Measurements from ENCODE around the gene CCDC159. TPM values are rescaled to one million over a fixed set of nuclear protein-coding genes. Genes with fewer than 3 reads are reported as not detected.

Gene CCDC159
- total RNA-seq, 2 experiments from 2014 or later = 13.0 to 16.1 TPM

DNA sequence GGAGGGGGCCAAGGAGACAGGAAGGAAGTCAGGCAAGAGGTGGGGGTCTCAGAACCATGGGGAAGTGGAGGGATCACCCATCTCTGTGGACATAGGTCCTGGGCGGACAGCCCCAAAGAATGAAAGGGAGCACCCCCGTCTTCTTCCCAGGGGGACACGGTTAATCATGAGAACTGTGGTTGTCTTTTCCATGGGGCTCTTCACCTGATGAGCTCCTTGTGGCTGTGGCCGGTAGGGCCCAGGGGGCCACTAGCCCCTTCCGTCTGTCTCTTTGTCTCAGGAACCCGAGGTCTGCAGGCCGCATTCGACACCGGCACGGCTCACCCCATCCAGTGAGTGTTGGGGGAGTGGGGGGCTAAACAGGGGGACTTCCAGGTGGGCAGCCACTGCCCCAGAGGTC lies 17.6 kb downstream of the CCDC159 start:
- CTCF ChIA-PET = interaction anchor here (0.8 kb wide), 1 partner anchor 70 kb away, joined by 4 read pairs; no protein-coding TSS in a partner anchor
- Mint-ChIP-seq H3K4me1 (no peaks in the 10 kb centered on the region), H3K9me3 (ENCODE audit: low read depth) (no peaks in the 10 kb centered on the region), H3K36me3 (no peaks in the 10 kb centered on the region), H3K4me3 (no peak overlapping the region), H3K27me3 (no peaks in the 10 kb centered on the region), H3K27ac (no peak overlapping the region)
- DNase-seq = no peak
- no peak for ATAC-seq

DNA sequence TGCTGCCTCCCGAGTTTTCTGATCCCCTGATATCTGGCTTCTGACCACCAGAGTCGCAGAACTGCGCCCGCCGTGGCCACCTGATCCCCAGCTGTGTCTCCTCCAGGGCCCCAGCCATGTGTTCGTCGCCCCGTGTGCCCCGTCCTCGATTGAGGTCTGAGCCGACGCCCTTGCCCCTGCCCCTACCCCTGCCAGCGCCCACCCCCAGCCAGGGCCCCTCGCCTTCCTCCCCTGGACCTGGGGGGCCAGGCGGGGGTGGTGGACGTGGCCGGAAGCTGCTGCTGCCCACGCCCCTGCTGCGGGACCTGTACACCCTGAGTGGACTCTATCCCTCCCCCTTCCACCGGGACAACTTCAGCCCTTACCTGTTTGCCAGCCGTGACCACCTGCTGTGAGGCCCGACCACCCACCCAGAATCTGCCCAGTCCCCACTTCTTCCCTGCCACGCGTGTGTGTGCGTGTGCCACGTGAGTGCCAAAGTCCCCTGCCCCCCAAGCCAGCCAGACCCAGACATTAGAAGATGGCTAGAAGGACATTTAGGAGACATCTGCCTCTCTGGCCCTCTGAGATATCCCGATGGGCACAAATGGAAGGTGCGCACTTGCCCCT lies 18.1 kb downstream of the CCDC159 start:
- H3K4me3 Mint-ChIP-seq = no peak overlapping the region
- no peaks in the 10 kb centered on the region for H3K36me3 Mint-ChIP-seq
- no peak for DNase-seq
- ATAC-seq = no peak
- H3K4me1 Mint-ChIP-seq = no peaks in the 10 kb centered on the region
- H3K9me3 Mint-ChIP-seq (ENCODE audit: low read depth) = no peaks in the 10 kb centered on the region
- H3K27me3 Mint-ChIP-seq = no peaks in the 10 kb centered on the region
- CTCF ChIA-PET = no interaction called here
- no peak overlapping the region for H3K27ac Mint-ChIP-seq

DNA sequence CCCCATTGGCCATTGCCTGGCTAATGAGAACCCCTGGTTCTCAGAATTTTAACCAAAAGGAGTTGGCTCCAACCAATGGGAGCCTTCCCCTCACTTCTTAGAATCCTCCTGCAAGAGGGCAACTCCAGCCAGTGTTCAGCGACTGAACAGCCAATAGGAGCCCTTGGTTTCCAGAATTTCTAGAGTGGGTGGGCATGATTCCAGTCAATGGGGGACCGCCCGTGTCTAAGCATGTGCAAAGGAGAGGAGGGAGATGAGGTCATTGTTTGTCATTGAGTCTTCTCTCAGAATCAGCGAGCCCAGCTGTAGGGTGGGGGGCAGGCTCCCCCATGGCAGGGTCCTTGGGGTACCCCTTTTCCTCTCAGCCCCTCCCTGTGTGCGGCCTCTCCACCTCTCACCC lies 18.6 kb downstream of the CCDC159 start:
- CTCF ChIA-PET = no interaction called here
- no peak for DNase-seq
- H3K27ac Mint-ChIP-seq = no peak overlapping the region
- no peak overlapping the region for H3K4me3 Mint-ChIP-seq
- ATAC-seq = no peak
- H3K4me1 Mint-ChIP-seq = no peaks in the 10 kb centered on the region
- no peaks in the 10 kb centered on the region for H3K27me3 Mint-ChIP-seq
- H3K9me3 Mint-ChIP-seq (ENCODE audit: low read depth) = no peaks in the 10 kb centered on the region
- peaks cover 2% of the 10 kb centered on the region for H3K36me3 Mint-ChIP-seq

DNA sequence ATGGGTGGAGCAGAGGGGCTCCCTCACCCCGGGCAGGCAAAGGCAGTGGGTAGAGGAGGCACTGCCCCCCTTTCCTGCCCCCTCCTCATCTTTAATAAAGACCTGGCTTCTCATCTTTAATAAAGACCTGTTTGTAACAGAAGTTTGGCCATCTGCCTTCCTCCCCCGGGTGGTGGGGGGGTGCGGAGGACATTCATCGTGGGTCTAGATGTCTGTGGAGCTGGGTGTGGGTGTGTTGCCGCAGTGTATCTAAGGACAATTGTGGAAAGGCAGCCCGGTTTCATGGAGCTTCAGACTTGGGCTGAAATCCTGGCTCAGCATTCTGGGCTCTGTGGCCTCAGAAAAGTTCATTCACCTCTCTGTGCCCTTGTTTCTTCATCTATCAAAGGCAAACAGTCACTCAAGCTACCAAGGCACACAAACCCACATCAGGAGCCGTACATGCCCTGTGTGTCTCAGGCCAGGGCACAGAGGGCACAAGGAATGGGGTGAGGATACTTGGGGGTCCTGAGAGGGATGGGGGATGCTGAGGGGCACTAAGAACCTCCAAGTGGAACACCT lies 19.3 kb downstream of the CCDC159 start:
- no peaks in the 10 kb centered on the region for H3K9me3 Mint-ChIP-seq (ENCODE audit: low read depth)
- H3K4me1 Mint-ChIP-seq = no peaks in the 10 kb centered on the region
- H3K27ac Mint-ChIP-seq = no peak overlapping the region
- H3K4me3 Mint-ChIP-seq = no peak overlapping the region
- no peak for ATAC-seq
- H3K36me3 Mint-ChIP-seq = peaks cover 2% of the 10 kb centered on the region
- DNase-seq = no peak
- CTCF ChIA-PET = no interaction called here
- no peaks in the 10 kb centered on the region for H3K27me3 Mint-ChIP-seq

DNA sequence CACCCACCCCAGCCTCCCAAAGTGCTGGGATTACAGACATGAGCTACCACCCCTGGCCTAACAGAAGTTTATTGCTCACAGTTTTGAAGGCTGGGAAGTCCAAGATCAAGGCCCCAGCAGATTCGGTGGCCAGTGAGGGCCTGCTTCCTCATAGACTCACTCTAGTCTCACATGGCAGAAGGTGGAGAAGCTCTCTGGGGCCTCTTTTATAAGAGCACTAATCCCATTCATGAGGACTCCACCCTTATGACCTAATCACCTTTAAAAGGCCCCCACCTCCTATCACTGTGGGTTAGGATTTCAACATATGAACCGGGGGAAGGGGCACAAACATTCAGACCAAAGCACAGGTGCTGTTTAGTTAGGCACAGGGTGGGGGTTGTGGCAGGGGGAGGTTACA lies 21.2 kb downstream of the CCDC159 start:
- no peaks in the 10 kb centered on the region for H3K4me1 Mint-ChIP-seq
- H3K27me3 Mint-ChIP-seq = no peaks in the 10 kb centered on the region
- CTCF ChIA-PET = interaction anchor here (0.5 to 3.2 kb wide), 4 partner anchors 10 to 132 kb away, joined by 4 to 16 read pairs (median 4); no protein-coding TSS in a partner anchor
- no peaks in the 10 kb centered on the region for H3K9me3 Mint-ChIP-seq (ENCODE audit: low read depth)
- ATAC-seq = no peak
- no peak for DNase-seq
- H3K27ac Mint-ChIP-seq = no peak overlapping the region
- no peak overlapping the region for H3K4me3 Mint-ChIP-seq
- H3K36me3 Mint-ChIP-seq = peaks cover 2% of the 10 kb centered on the region

DNA sequence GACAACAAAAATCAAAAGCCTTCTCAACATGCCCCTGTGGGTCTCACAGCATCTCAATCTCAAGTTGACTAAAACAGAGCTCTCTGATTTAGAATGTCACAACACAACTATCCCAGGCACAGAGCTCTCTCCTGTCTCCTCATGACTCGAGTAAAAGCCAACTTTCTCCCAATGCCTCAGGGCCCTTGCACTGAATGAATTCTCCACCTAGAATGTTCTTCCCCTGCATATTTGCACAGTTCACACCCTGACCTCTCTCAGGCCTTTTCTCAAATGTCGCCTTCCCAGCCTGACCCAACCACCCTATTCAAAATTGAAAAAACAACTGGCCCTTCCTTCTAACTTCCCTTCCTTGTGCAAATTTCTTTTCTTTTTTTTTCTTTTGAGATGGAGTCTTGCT lies 24.4 kb downstream of the CCDC159 start:
- no peak for DNase-seq
- ATAC-seq = no peak
- CTCF ChIA-PET = interaction anchor here (0.6 to 1.7 kb wide), 3 partner anchors 10 to 81 kb away, joined by 3 to 5 read pairs (median 4); no protein-coding TSS in a partner anchor
- Mint-ChIP-seq H3K27me3 (no peaks in the 10 kb centered on the region), H3K27ac (no peak overlapping the region), H3K4me1 (peaks cover 7% of the 10 kb centered on the region), H3K9me3 (ENCODE audit: low read depth) (no peaks in the 10 kb centered on the region), H3K36me3 (peaks cover 2% of the 10 kb centered on the region), H3K4me3 (no peak overlapping the region)

DNA sequence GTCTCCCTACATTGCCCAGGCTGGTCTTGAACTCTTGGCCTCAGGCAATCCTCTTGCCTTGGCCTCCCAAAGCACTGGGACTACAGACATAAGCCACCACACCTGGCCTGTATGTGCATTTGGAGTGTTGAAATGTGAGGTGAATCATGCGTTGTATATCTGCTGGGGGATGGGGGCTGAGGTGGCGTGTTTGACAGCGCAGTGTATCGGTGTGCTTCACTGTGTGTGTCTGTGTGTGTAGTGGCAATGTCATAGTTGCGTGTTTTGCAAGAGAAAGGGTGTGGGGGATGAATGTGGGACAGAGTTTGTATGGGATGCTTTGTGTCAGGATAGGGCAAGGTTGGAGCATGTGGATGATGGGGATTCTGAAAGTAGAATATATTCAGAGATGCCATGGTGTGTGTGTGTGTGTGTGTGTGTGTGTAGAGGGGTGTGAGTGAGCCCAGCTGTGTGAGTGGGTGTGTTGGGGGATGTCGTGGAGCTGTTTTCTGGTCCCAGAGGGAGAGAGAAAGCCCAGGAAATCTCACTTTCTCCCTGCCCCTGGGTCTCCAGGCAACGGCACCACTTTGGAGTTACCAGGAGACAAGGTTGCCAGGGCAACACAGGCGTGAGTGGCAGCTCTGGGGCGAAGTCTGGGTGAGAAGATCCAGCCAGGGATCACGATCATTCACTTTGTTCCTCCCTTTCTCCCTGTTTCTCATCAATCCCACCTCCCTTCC lies 27.0 kb downstream of the CCDC159 start:
- DNase-seq = no peak
- peaks cover 24% of the 10 kb centered on the region for H3K4me1 Mint-ChIP-seq
- H3K27me3 Mint-ChIP-seq = no peaks in the 10 kb centered on the region
- no peak for ATAC-seq
- peaks cover 12% of the 10 kb centered on the region for H3K36me3 Mint-ChIP-seq
- no peak overlapping the region for H3K4me3 Mint-ChIP-seq
- peak overlapping the region; percentile 4 for H3K27ac Mint-ChIP-seq
- CTCF ChIA-PET = interaction anchor here (1.0 to 4.7 kb wide), 4 partner anchors 8 to 109 kb away, joined by 3 to 38 read pairs (median 6); partner anchors contain the start of gene TSPAN16
- no peaks in the 10 kb centered on the region for H3K9me3 Mint-ChIP-seq (ENCODE audit: low read depth)

DNA sequence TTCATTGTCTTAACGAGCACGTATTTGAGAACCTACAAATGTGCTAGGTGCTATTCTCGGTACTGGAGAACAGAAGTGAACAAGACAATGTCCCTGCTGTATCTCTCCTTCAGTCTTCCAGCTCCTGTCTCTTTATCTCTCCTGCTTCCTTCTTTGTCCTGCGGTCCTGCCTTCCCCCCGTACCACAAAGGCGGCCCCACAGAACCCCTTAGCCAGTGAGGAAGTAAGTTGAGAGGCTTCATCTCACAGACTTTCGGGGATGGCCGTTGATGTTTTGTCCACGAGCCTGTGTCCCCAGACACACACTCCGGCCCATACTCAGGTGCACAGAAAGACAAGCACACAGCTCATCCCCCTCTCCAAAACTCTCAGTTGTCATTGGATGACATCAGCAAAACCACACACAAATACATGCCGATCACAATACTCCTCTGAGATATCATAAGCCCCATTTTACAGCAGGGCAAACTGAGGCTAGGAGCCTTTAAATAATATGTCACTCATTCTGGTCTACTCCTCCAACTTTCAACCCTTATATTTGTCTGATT lies 27.6 kb downstream of the CCDC159 start:
- H3K9me3 Mint-ChIP-seq (ENCODE audit: low read depth) = no peaks in the 10 kb centered on the region
- H3K4me1 Mint-ChIP-seq = peaks cover 29% of the 10 kb centered on the region
- no peaks in the 10 kb centered on the region for H3K27me3 Mint-ChIP-seq
- H3K36me3 Mint-ChIP-seq = peaks cover 15% of the 10 kb centered on the region
- no peak for ATAC-seq
- CTCF ChIA-PET = interaction anchor here (0.6 to 4.7 kb wide), 8 partner anchors 9 to 248 kb away, joined by 3 to 38 read pairs (median 4); partner anchors contain the start of genes ODAD3, PRKCSH and TSPAN16
- H3K27ac Mint-ChIP-seq = no peak overlapping the region
- no peak for DNase-seq
- no peak overlapping the region for H3K4me3 Mint-ChIP-seq

DNA sequence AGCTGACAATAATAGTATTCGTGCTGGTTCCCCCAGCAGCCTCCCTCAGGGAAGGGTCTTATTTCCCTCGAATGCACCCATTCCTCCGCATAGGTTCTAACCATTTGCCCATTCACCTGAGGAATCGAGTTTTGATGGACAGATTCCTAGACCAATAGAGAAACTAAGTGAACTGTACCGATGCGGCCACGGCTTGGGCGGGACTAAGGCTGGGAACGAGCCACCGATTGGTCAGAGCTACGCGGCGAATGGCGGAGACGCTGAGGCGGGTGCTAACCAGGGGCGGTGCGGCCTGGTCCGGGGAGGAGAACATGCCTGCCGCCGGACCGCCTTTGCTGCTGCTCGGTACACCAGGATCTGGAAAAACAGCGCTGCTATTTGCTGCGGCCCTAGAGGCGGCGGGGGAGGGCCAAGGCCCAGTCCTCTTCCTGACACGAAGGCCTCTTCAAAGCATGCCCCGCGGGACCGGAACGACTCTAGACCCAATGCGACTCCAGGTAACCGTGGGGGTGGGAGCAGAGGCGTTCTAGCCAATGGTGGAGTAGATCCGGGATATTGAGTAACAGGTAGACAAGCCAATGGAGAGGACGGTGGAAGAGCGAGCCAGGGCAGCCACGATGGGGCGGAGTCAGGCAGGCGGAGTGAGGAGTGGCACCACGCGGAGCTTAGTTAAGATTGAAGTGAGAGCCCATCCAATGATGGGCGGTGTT lies 28.3 kb downstream of the CCDC159 start, which contains the start of gene SWSAP1:
TSS of gene SWSAP1 (plus strand) at position 234 of the 710 bp plus-strand sequence. CDS start at position 249, 15 bp downstream.
- CTCF ChIA-PET = interaction anchor here (0.6 to 4.7 kb wide), 19 partner anchors 8 to 1444 kb away, joined by 3 to 38 read pairs (median 3); partner anchors contain the start of genes CCDC159, ELOF1, ODAD3 and PRKCSH
- Mint-ChIP-seq H3K36me3 (peaks cover 15% of the 10 kb centered on the region), H3K27me3 (no peaks in the 10 kb centered on the region), H3K4me3 (no peak within 1 kb of the TSS), H3K27ac (no peak within 1 kb of the TSS), H3K9me3 (ENCODE audit: low read depth) (no peaks in the 10 kb centered on the region), H3K4me1 (peaks cover 29% of the 10 kb centered on the region)
- DNase-seq = peak; percentile 99
- peak; percentile 92 for ATAC-seq

DNA sequence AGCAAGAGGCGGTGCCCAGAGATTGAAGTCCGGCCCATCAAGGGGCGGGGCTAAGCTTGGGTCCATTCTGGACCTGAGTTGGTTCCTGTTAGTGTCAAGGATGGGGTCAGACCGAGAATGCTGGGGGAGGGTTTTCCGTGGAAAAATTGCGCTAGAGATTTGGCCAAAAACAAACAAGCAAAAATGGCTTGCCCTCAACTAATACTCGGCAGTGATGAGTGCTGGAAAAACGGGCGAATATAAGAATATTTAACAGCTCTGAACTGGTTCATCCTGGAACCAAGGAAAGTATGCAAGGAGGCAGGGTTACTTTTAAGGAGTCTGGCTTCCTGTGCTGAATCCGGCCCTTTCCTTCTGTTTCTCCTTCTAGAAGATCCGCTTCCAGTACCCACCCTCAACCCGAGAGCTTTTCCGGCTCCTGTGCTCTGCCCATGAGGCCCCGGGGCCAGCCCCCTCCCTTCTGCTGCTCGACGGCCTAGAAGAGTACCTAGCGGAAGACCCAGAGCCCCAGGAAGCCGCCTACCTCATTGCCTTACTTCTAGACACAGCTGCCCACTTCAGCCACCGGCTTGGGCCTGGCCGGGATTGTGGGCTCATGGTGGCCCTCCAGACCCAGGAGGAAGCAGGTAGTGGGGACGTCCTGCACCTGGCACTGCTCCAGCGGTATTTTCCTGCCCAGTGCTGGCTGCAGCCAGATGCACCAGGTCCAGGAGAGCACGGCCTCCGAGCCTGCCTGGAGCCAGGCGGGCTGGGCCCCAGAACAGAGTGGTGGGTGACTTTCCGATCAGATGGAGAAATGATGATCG lies 29.0 kb downstream of the CCDC159 start:
- peak; percentile 91 for DNase-seq
- peak; percentile 48 for ATAC-seq
- Mint-ChIP-seq H3K4me1 (peaks cover 35% of the 10 kb centered on the region), H3K27me3 (no peaks in the 10 kb centered on the region), H3K4me3 (no peak overlapping the region), H3K36me3 (peaks cover 15% of the 10 kb centered on the region), H3K27ac (no peak overlapping the region), H3K9me3 (ENCODE audit: low read depth) (no peaks in the 10 kb centered on the region)
- CTCF ChIA-PET = interaction anchor here (0.6 to 4.7 kb wide), 19 partner anchors 9 to 1444 kb away, joined by 3 to 38 read pairs (median 3); partner anchors contain the start of genes CCDC159, ELOF1, EPOR and ODAD3

DNA sequence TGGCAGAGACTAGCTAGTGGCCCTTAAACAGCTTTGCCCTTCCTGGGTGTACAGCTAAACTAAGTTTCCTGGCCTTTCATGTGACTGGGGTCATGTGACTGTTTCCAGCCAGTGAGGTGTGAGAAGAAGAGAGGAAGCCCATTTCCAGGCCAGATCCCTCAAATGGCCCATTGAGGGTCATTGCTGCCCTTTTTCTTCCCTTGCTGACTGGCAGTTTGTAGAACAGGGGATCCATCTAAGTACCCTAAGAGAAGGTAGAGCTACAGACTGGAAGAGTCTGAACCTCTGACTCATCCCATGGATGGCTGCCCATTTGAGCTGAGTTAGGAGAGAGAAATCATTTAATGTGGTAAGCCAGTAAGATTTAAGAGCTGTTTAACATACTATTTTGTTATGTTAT lies 30.9 kb downstream of the CCDC159 start:
- CTCF ChIA-PET = interaction anchor here (0.7 to 4.7 kb wide), 11 partner anchors 9 to 159 kb away, joined by 3 to 38 read pairs (median 4); partner anchors contain the start of genes CCDC159, ODAD3, PRKCSH and RAB3D
- no peaks in the 10 kb centered on the region for H3K27me3 Mint-ChIP-seq
- ATAC-seq (no peak), DNase-seq (peak; percentile 71)
- peak overlapping the region; percentile 57 for H3K4me3 Mint-ChIP-seq
- peaks cover 43% of the 10 kb centered on the region for H3K4me1 Mint-ChIP-seq
- H3K27ac Mint-ChIP-seq = no peak overlapping the region
- H3K9me3 Mint-ChIP-seq (ENCODE audit: low read depth) = no peaks in the 10 kb centered on the region
- peaks cover 15% of the 10 kb centered on the region for H3K36me3 Mint-ChIP-seq

DNA sequence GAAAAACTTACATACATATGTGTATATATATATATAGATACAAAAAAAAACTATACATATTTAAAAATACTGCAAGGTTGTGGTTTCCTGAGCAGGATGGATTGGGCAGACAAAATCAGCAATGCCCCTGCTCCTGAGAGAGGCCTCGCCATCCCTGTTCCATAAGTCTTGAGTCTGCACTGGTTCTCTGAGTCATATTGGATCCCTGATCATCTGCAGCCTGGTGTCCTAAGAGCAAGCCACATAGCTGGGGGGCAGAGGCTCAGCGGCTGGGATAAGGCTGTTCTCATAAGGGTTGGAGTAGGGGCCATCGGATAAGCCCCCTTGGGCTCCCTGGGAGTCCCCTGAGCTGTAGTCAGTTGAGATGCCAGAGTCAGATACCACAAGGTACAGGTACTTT lies 31.4 kb downstream of the CCDC159 start:
- H3K27ac Mint-ChIP-seq = no peak overlapping the region
- H3K4me1 Mint-ChIP-seq = peaks cover 45% of the 10 kb centered on the region
- no peaks in the 10 kb centered on the region for H3K9me3 Mint-ChIP-seq (ENCODE audit: low read depth)
- peaks cover 15% of the 10 kb centered on the region for H3K36me3 Mint-ChIP-seq
- DNase-seq (no peak), ATAC-seq (no peak)
- CTCF ChIA-PET = interaction anchor here (0.7 to 4.7 kb wide), 9 partner anchors 9 to 159 kb away, joined by 3 to 38 read pairs (median 5); partner anchors contain the start of genes CCDC159, ODAD3, PRKCSH and RAB3D
- peaks cover 2% of the 10 kb centered on the region for H3K27me3 Mint-ChIP-seq
- H3K4me3 Mint-ChIP-seq = no peak overlapping the region
